K562 (cell line): ENCODE data around the gene DIAPH1. TPM values are rescaled to one million over a fixed set of nuclear protein-coding genes. Genes with fewer than 3 reads are reported as not detected.

Source experiments
- ATF7 ChIP-seq: fragments of 450-650 bp; IDR thresholded peaks from 2 replicates; pipeline ENCODE4 v1.7.1; 2014; ENCODE audit warnings: mild to moderate bottlenecking, moderate library complexity
- CHCHD3 ChIP-seq: fragments of 250-450 bp; sonication (Bioruptor Pico); IDR thresholded peaks from 2 replicates; pipeline ENCODE4 v2.1.2; 2022; ENCODE audit warnings: mild to moderate bottlenecking
- ELF2 ChIP-seq: fragments of 250-450 bp; sonication (Bioruptor Pico); IDR thresholded peaks from 2 replicates; pipeline ENCODE4 v1.5.0; 2021; ENCODE audit warnings: mild to moderate bottlenecking
- HDAC6 ChIP-seq: IDR thresholded peaks from 2 replicates; pipeline ENCODE4 v1.6.1; 2012; ENCODE audit warnings: low read depth, mild to moderate bottlenecking, control low read depth, inconsistent platforms, low read length, moderate library complexity
- HIVEP1 ChIP-seq: fragments of 250-450 bp; sonication (Bioruptor Pico); IDR thresholded peaks from 2 replicates; pipeline ENCODE4 v1.4.0; 2020; ENCODE audit warnings: mild to moderate bottlenecking
- KDM1A ChIP-seq, 2 experiments: fragments of 450-650 bp; IDR thresholded peaks; 2 replicates each; pipeline ENCODE4 v1.6.1; 2016; ENCODE audit warnings: mild to moderate bottlenecking in 2 of 2
- MAFF ChIP-seq: IDR thresholded peaks from 2 replicates; pipeline ENCODE4 v1.6.1; 2012; ENCODE audit warnings: low read length, improper control_type of control experiment
- MED1 ChIP-seq: sonication (generic); formaldehyde crosslinking; IDR thresholded peaks from 2 replicates; pipeline ENCODE4 v1.8.1; 2023; ENCODE audit warnings: missing genetic modification reagents, borderline replicate concordance
- NELFE ChIP-seq: IDR thresholded peaks from 2 replicates; pipeline ENCODE4 v1.6.1; 2011; ENCODE audit warnings: mild to moderate bottlenecking; ENCODE audit not compliant: insufficient read depth, insufficient read length
- PHB ChIP-seq: fragments of 250-450 bp; sonication (Bioruptor Pico); IDR thresholded peaks from 2 replicates; pipeline ENCODE4 v1.5.0; 2021
- PHF8 ChIP-seq: fragments of 200-600 bp; sonication (generic); IDR thresholded peaks from 2 replicates; pipeline ENCODE4 v1.6.1; 2012; ENCODE audit warnings: mixed run types, mild to moderate bottlenecking, inconsistent platforms, low read length, moderate library complexity, borderline replicate concordance
- PRPF4 ChIP-seq: fragments of 200-400 bp; formaldehyde crosslinking; IDR thresholded peaks from one replicate; pipeline ENCODE4 v1.6.1; 2017; ENCODE audit warnings: low read length, low read depth, mild to moderate bottlenecking; ENCODE audit not compliant: insufficient read depth, poor library complexity, severe bottlenecking
- RBM14 ChIP-seq: fragments of 200-400 bp; formaldehyde crosslinking; IDR thresholded peaks from 2 replicates; pipeline ENCODE4 v1.6.1; 2018; ENCODE audit warnings: low read depth, mild to moderate bottlenecking, low read length, moderate library complexity, borderline replicate concordance; ENCODE audit not compliant: insufficient read depth
- RBM39 ChIP-seq: fragments of 200-400 bp; formaldehyde crosslinking; optimal IDR thresholded peaks from 2 replicates; pipeline ENCODE3; 2018; ENCODE audit warnings: low read depth, low read length
- SIX5 ChIP-seq, 2 experiments: IDR thresholded peaks; 2 replicates each; pipeline ENCODE4 v1.6.1; 2011; ENCODE audit warnings: low read length in 2 of 2, borderline replicate concordance in 1 of 2, low read depth in 1 of 2, mild to moderate bottlenecking in 1 of 2, moderate library complexity in 1 of 2; ENCODE audit not compliant: insufficient read depth in 1 of 2
- SMARCA5 ChIP-seq: fragments of 450-650 bp; IDR thresholded peaks from 2 replicates; pipeline ENCODE4 v1.6.1; 2016
- SMARCE1 ChIP-seq: fragments of 450-650 bp; IDR thresholded peaks from 2 replicates; pipeline ENCODE4 v1.7.1; 2016; ENCODE audit warnings: mild to moderate bottlenecking
- SMC3 ChIP-seq: conservative IDR thresholded peaks from 2 replicates; pipeline ENCODE4 v1.6.1; 2011; ENCODE audit warnings: low read depth, low read length, improper control_type of control experiment; ENCODE audit not compliant: insufficient read depth
- SNRNP70 ChIP-seq: fragments of 200-400 bp; formaldehyde crosslinking; optimal IDR thresholded peaks from 2 replicates; pipeline ENCODE3; 2017; ENCODE audit warnings: low read depth, low read length
- SRSF1 ChIP-seq: fragments of 200-400 bp; formaldehyde crosslinking; IDR thresholded peaks from 2 replicates; pipeline ENCODE4 v1.6.1; 2017; ENCODE audit warnings: mild to moderate bottlenecking, low read depth, low read length, moderate library complexity
- ZNF253 ChIP-seq: fragments of 250-450 bp; sonication (Bioruptor Pico); conservative IDR thresholded peaks from 2 replicates; pipeline ENCODE4 v1.6.1; 2021; ENCODE audit warnings: mild to moderate bottlenecking
- ZNF518B ChIP-seq: fragments of 250-450 bp; sonication (Bioruptor Pico); IDR thresholded peaks from 2 replicates; pipeline ENCODE4 v1.5.0; 2021; ENCODE audit warnings: mild to moderate bottlenecking, moderate library complexity
- ZNF695 ChIP-seq: fragments of 450-650 bp; formaldehyde crosslinking; IDR thresholded peaks from 2 replicates; pipeline ENCODE4 v1.4.0; 2020; ENCODE audit warnings: mild to moderate bottlenecking, moderate library complexity
- polyA plus RNA-seq, 8 experiments: library from polyadenylated mRNA; depleted of rRNA in 4 of 8; stranded (reverse) in 5 of 8; unstranded in 3 of 8; fragments of >200 nt; fragmentation: Nextera tagmentation in 2 of 8; fragmentation: Illumina TruSeq in 1 of 8; extraction: Ambion mirVana in 2 of 8; extraction: Trizol in 1 of 8; gene quantifications; 2 replicates each; pipeline versions ENCODE4 v1.2.1 to v1.2.3, GENCODE V29; 2011 to 2014; ENCODE audit warnings: inconsistent platforms in 1 of 8, missing spikeins in 1 of 8
- total RNA-seq, 7 experiments: library from RNA; depleted of rRNA in 6 of 7; stranded (reverse); fragments of >200 nt in 6 of 7; fragmentation: Illumina TruSeq in 2 of 7; extraction: Trizol in 2 of 7; gene quantifications; 2 replicates each; pipeline versions ENCODE4 v1.2.1 to v1.2.3, GENCODE V29; 2011 to 2021; ENCODE audit warnings: low replicate concordance in 1 of 7
- TF ChIP-seq, protein P1 (sequence below): fragments of 450-650 bp; formaldehyde crosslinking; IDR thresholded peaks from 2 replicates; pipeline ENCODE4 v1.4.0; 2022; ENCODE audit warnings: missing genetic modification characterization
- TF ChIP-seq, protein P2 (sequence below): fragments of 450-650 bp; formaldehyde crosslinking; IDR thresholded peaks from 2 replicates; pipeline ENCODE4 v1.4.0; 2022; ENCODE audit warnings: mild to moderate bottlenecking, moderate library complexity

Gene DIAPH1
- total and polyA plus RNA-seq, 9 of the 15 experiments (the other 6 are each of a cell fraction or from before 2014, with no cell fraction given) = 60.8 to 328 (median 97.8) TPM

DNA sequence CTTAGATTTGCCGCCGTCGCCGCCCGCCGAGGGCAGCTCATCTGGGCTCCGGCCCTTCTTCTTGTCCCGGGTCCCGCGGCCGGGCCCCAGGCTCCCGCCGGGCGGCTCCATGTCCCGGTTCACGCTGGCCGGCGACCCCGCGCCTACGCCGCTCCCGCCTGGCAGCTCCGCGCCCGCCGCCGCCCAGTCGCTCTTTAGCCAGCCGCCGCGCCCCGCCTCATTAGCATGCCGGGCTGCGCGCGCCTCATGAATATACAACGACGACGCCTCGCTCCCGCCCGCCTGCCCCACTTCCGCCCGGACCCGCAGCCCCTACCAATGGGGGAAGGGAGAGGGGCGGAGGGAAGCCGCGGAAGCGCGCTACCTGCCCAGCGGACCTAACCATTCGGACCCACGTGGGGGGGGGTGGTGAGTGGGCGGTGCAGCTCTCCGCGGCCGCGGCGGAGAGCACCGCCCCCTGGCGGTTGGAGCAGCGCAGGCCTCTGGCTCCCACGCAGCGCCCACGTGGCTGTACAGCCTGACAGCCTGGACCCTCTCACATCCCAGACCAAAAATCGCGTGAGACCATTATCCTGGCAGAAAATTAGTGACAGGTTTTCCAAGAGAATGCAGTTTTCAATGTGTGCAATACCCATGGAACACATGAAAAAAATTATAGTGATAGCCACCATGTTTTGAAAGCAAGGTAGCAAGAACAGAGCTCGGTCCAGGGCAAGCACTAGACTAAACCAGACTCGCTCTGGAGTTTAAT lies at the start of gene DIAPH1 (continued):
- TF ChIP-seq, protein P1, sequence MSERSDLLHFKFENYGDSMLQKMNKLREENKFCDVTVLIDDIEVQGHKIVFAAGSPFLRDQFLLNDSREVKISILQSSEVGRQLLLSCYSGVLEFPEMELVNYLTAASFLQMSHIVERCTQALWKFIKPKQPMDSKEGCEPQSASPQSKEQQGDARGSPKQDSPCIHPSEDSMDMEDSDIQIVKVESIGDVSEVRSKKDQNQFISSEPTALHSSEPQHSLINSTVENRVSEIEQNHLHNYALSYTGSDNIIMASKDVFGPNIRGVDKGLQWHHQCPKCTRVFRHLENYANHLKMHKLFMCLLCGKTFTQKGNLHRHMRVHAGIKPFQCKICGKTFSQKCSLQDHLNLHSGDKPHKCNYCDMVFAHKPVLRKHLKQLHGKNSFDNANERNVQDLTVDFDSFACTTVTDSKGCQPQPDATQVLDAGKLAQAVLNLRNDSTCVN (CRISPR knock-in tag) = 0 out of 2 replicates have a peak, but pooled peaks have one; percentile 77
- TF ChIP-seq RBM39 (no peak), CHCHD3 (CRISPR knock-in tag) (no peak), PRPF4 (peak; percentile 79), SRSF1 (no peak), HDAC6 (no peak), RBM14 (no peak), ZNF695 (CRISPR knock-in tag) (no peak), PHF8 (peak; percentile 66; the same call in 1 of the 2 replicates), SMARCA5 (no peak), SMARCE1 (no peak), ZNF253 (CRISPR knock-in tag) (no peak), SNRNP70 (no peak), SIX5 (IDR thresholded peaks at IDR 0.05; ENCODE audit: borderline replicate concordance in 1 of 2, insufficient read depth in 1 of 2, low read depth in 1 of 2, low read length in 2 of 2) (peak; percentile 49 to 51; a peak in 3 of 4 replicates), KDM1A (IDR thresholded peaks at IDR 0.05) (no peak), ZNF518B (CRISPR knock-in tag) (no peak), ELF2 (CRISPR knock-in tag) (peak; percentile 99), PHB (CRISPR knock-in tag) (no peak), NELFE (no peak), MAFF (no peak), ATF7 (peak; percentile 99), HIVEP1 (CRISPR knock-in tag) (no peak), MED1 (CRISPR knock-in tag) (no peak), SMC3 (peak; percentile 88)
- TF ChIP-seq, protein P2, sequence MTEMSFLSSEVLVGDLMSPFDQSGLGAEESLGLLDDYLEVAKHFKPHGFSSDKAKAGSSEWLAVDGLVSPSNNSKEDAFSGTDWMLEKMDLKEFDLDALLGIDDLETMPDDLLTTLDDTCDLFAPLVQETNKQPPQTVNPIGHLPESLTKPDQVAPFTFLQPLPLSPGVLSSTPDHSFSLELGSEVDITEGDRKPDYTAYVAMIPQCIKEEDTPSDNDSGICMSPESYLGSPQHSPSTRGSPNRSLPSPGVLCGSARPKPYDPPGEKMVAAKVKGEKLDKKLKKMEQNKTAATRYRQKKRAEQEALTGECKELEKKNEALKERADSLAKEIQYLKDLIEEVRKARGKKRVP (CRISPR knock-in tag) = no peak
